Esophagus muscularis mucosa (tissue), 4 donors: ENCODE results near the gene ENKD1.

Experiments used
- CTCF ChIP-seq, 3 experiments: fragments of 200-600 bp in 2 of 3; fragments of 450-650 bp in 1 of 3; sonication (generic) in 2 of 3; IDR thresholded peaks; one replicate each; pipeline ENCODE4 v1.5.1; 2017 to 2019; ENCODE audit warnings: antibody characterized with exemption in 3 of 3, mild to moderate bottlenecking in 2 of 3, moderate library complexity in 1 of 3
- EP300 ChIP-seq: sonication (generic); formaldehyde crosslinking; IDR thresholded peaks from one replicate; pipeline ENCODE4 v1.6.1; 2017; ENCODE audit warnings: antibody characterized with exemption
- POLR2A ChIP-seq: fragments of 450-650 bp; IDR thresholded peaks from one replicate; pipeline ENCODE4 v1.6.1; 2017; ENCODE audit warnings: antibody characterized with exemption, moderate library complexity, mild to moderate bottlenecking, low read depth
- POLR2AphosphoS5 ChIP-seq, 2 donors: sonication (generic); formaldehyde crosslinking; IDR thresholded peaks; one replicate each; pipeline ENCODE4 v1.6.1; 2017; ENCODE audit warnings: antibody characterized with exemption in 2 of 2

DNA sequence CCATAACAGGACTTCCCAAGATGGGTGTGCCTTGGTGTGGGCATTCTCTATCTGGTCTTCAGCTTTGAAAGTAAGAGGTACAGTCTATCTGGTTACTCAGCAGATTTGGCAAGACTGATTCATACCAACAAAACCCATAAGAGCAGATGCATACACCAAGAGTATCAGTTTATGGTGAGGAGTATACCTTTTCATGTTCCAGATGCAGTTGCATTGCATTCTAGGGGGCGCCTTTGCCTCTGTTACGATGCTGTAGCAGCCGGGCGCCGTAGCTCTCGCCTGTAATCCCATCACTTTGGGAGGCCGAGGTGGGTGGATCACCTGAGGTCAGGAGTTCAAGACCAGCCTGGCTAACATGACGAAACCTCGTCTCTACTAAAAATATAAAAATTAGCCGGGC is 52.7 kb downstream of the ENKD1 start:
- TF ChIP-seq CTCF (IDR thresholded peaks at IDR 0.05) (no peak), POLR2A (no peak), POLR2AphosphoS5 (IDR thresholded peaks at IDR 0.05) (no peak), EP300 (no peak)
